Stimulated activated CD8-positive, alpha-beta memory T cell treated with anti-CD3 and anti-CD28 coated beads, Interleukin-15, amount 100 ng/mL, for 1 hour (primary cell): ENCODE results near the gene CC2D1A.
"Not testable (repeated sequence)": the region's sequence is repeated elsewhere in the genome, so short reads cannot be mapped to it uniquely, and the experiment has no call there.

Source experiments
- DNase-seq: peaks from one replicate; pipeline ENCODE4 v3.0.0-alpha.2; 2020; ENCODE audit warnings: low read depth

Gene CC2D1A

DNA sequence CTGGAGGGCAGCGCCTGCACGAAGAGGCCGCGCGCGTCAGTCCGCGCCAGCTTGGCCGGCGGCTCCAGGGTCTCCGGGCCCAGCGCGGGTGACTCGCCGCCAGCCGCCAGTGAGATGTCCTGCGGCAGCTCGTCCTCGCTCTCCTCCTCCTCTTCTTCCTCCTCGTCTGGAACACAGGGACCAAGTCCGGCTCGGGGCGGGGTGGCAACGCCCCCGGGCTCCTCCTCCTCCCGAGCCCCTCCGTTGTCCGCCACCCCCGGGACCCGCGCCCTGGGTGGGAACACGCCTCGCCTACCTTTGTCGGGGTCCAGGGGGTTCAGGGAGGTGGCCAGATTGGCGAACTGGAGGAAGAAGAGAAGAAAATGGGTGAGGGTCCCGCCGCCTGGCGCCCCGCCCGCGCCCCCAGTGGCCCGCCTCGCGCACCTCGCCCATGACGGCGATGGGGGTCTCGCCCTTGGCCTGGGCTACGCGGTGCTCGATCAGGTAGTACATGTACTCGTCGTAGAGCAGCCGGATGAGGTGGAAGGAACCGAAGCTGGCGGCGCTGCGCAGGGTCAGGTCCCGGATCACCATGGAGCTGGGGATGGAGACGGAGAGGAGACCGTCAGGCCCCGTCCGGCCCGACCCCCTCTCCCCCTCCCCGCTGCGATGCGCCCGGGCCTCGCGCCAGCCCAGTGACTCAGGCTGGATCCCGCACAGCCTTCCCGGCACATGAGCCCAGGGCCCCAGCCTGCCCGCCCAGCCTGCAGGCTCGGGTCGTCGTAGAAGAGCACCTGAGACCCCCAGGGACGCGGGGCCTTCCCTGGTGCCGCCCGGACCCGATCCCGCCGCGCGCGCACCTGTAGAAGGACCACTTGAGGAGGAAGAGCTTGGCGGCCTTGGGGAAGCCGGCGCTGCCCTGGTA, 57.0 kb downstream of the CC2D1A start:
- no peak for DNase-seq

DNA sequence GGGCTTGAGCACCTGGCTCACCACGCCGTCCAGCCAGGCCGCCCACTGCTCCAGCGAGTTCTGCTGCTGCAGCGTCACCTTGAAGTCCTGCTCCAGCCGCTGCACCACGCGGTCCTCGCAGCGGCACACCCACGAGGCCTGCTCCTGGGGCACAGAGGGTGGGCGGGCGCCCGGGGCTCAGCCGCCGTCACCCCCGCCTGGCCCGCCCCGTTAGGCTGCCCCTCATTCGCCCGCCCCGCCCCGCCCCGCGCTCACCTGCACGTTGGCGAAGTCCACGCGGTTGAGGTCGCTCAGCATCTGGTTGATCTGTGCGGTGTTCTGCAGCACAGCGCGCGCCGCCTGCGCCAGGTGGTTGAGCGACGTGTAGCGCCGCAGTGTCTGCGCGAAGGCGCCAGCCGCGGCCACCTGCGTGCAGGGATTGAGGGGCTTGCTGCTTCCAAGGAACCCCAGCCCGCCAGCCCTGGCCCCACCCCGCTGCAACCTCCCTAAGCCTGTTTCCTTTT, 57.7 kb downstream of the CC2D1A start:
- DNase-seq = no peak

DNA sequence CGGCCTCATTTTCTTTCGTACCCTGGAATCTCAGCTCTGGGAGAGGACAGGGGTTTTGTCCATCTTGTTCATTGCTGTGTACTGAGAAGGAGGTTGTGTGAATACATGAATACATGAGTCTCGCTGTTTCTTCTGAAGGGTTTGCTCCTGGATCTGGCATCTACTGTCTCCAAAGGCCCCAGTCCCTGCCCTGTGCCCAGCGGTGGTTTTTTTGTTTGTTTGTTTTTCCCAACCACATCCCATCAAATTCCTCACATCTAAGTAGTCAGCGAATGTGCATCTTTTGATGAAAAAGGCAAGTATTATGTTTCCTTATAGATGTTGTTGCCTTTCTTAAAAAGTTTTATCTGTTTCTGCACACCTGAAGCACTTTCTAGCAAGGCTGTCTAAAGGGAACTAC, 58.8 kb downstream of the CC2D1A start:
- no peak for DNase-seq

DNA sequence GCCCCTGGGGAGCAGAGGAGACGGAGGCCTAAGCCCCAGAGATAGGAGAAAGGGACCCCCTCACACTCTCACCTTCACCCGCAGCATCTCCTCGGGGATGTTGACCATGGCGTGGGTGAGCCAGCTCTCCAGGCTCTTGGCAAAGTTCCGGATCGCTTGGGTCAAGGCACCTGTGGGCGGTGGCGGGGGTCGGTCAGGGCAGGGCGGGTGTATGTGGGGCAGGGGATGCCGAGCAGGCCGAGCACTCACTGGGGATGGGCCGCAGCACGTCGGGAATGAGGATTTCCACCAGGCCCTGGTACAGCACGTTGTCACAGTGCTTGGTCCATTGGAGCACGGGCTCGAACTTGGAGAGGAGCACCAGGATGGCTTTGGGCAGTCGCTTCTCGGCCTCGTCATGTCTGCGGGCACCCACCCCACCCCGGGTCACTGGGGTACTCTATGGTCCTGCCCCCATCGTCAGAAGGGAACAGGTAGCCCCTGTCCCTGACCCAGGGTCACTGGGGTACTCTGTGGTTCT, 59.4 kb downstream of the CC2D1A start:
- DNase-seq = no peak

DNA sequence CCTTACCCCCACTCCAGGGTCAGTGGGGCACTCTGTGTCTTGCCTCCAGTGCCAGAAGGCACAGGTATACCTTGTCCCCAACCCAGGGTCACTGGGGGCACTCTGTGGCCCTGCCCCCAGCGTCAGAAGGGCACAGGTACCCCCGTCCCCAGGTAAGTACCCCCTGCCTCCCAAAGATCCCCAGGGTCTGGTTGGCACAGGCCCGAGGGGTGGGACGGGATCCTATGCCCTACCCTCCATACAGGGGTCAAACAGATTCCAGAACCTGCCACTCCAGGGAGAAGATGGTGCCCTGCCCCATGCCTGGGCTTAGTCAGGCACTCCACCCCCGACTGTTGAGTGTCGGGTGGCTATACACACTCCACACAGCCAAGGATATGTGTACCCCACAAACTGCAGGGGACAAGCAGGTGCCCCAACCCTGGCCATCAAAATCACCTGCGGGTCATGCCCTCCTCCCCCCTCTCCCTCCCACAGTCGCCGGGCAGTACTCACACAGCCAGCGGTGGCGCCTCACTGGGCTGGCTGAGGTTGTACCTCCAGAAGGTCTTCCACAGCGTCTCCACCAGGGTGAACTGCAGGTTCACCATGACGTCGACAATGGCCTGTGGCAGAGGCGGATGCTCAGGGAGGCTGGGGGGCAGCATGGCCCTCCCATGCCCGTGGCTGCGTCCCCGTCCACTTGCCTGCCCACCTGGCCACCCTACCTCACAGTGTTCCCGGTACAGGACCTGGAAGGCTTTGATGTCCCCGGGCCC, 60.1 kb downstream of the CC2D1A start:
- DNase-seq = no peak

DNA sequence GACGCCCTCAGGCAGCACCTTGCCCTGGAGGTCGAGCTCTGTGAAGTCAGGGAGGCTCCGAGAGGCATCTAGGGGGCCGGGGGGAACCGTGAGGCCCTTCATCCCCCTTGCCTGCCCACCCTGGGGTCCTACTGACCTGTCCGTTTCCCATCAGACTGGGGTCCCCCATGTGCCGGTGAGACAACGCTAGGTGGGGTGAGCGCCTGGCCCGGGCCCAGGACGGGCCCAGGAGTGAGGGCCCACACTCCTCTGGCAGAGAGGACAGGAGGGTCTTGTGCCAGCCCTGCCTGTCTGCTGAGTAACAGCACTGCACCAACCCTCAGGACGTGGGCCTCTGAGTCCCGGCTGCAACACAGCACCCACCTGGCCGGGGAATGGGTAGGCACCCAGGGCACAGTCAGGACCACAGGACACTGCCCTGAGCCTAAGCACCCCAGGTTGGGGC, 60.7 kb downstream of the CC2D1A start:
- no peak for DNase-seq

DNA sequence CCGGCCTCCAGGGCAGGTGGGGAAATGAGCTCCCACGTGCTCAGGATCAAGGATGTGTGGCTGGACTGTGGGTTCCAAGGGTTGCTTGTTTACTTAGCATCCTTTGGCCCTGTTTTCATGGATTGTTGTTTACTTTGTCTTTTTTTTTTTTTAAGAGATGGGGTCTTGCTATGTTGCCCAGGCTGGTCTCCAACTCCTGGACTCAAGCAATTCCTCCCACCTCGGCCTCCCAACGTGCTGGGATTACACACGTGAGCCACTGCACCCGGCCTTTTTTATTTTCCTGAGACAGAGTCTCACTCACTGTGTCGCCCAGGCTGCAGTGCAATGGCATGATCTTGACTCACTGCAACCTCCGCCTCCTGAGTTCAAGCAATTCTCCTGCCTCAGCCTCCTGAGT, 61.2 kb downstream of the CC2D1A start:
- not testable (repeated sequence) for DNase-seq

DNA sequence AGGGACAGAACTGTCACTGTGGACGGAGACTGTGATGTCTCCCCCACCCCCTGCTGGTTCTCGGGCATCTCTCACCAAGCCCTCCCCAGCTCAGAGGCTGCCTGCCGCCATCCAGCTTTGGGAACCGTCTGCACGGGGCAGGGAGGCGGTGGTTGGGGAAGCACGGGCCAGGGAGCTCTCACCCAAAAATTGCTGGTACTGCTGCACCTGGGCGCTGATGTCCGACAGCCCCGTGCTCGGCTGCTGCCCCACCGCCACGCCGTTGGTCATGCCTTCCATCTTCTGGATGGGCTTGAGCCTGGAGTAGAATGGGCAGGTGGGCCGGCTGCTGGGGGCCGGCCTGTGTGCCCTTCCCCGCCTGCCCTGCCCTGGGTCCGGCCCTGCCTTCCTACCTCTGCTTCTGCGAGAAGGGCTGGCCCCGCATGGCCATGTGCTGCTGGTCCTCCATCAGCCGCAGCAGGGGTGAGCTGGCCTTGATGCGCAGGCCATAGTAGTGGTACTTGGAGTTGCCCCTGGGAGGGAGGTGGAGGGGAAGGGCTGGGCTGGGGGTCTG, 62.5 kb downstream of the CC2D1A start:
- DNase-seq = no peak

DNA sequence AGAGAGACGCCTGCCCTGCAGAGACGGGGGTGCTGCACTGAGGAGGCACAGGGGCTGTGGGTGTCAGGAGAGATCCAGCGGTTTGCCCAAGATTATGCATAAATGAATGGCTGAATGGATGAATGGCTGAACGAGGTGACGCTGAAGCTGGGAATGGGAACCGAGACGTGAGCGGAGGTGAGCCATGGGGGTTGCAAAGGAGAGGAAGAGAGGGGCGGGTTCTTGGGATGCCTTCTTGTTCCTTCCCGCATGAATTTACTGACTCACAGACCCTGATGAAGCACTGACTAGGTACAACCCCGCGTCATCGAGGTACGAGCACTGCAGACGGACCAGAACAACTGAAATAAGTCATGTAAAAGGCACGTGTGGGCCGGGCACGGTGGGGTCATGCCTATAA, 63.0 kb downstream of the CC2D1A start:
- DNase-seq = no peak

DNA sequence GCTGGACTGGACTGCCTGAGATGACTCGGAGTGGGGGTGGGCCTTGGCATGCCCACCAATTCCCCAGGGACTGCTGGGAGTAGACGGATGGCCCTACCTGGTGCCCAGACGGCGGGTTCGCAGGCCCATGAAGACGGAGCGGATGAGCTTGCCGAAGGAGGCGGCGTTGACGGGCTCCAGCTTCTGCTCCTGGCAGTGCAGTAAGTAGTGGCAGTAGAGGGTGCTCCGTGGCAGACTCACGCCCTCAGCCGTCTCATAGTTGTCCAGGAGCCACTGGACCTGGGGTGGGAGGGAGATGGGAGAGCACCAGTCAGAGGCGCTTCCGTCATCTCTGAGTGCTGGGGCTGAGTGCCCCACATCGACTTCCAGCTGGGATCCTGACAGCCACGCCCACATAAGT, 63.9 kb downstream of the CC2D1A start:
- DNase-seq = no peak

DNA sequence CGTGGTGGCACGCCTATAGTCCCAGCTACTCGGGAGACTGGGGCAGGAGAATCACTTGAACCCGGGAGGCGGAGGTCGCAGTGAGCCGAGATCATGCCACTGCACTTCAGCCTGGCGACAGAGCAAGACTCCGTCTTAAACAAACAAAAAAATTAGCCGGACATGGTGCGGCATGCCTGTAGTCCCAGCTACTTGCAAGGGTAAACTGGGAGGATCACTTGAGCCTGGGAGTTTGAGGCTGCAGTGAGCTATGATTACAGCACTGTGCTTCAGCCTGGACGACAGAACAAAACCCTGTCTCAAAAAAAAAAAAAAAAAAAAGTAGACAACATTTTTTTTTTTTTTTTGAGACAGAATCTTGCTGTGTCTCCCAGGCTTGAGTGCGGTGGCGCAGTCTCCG, 65.9 kb downstream of the CC2D1A start:
- not testable (repeated sequence) for DNase-seq

DNA sequence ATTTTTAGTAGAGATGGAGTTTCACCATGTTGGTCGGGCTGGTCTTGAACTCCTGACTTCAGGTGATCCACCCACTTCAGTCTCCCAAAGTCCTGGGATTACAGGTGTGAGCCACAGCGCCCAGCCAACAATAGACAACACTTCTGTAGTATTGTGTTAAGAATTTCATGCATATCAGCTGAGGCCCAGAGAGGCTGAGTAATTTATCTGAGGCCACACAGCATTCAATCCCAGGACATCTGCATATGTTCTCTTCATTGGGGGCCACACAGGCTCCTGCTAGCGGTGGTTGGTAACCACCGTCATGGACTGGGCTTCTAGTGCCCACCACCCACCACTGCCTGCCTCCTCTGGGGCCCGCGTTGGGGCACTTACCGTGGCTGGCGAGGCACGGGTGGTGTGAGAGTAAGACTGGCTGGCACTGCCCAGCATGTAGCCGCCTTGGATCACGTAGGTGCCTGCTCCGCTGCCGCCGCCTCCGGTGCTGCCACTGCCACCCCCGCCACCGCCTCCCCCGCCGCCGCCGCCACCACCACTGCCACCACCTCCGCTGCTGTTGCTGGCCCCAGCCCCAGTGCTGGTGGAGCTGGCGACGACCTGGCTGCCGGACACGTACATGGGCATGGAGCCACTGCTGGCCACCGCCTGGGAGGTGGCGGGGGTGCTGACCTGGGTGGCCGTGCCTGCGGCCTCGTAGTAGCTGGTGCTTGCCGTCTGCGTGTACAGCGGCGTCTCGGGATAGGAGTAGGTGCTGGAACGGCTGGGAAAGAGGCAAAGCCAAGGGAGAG, 66.6 kb downstream of the CC2D1A start:
- DNase-seq = no peak

DNA sequence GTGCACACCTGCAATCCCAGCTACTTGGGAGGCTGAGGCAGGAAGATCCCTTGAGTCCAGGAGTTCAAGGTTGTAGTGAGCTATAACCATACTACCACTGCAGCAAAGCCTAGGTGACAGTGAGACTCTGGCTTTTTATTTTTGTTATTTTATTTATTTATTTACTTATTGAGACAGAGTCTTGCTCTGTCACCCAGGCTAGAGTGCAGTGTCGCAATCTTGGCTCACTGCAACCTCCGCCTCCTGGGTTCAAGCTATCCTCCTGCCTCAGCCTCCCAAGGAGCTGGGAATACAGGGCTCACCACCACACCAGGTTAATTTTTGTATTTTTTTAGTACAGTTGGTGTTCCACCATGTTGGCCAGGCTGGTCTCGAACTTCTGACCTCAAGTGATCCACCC, 67.5 kb downstream of the CC2D1A start:
- DNase-seq = not testable (repeated sequence)

DNA sequence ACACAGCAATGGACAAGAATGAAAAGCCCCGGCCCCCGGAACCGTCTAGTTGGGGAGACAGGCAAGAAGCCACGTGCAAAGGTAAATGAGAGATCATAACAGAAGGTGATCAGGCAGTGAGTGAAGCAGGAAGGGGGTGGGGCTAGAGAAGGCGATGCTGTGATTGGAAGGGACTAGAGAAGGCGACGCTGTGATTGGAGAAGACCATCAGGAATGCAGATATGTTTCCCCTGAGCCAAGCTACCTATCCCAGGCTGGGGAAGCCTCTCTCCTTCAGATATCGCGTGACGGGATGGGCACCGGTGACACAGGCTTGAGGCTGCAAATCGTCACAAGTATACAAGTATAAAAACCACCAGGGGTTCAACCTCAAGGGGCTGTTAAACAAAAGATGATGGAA, 68.1 kb downstream of the CC2D1A start:
- DNase-seq = no peak

DNA sequence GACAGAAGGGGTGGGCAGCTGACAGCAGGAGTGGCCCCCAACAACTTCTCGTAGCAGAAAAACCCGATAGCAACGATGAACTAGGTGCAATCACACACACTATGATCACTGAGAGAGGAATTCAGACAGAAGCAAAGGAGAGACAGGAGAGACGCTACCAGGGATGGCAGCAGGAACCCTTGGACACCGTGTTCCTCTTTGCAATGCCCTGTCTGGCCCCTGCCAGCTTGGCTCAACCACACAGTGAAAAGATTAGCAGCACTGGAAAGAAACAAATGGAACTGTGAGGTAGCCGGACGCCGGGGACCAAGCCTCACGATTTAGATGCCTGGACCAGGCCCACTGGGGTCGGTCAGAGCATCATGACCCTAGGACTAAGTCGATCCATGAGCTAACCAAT, 69.9 kb downstream of the CC2D1A start:
- DNase-seq = no peak

DNA sequence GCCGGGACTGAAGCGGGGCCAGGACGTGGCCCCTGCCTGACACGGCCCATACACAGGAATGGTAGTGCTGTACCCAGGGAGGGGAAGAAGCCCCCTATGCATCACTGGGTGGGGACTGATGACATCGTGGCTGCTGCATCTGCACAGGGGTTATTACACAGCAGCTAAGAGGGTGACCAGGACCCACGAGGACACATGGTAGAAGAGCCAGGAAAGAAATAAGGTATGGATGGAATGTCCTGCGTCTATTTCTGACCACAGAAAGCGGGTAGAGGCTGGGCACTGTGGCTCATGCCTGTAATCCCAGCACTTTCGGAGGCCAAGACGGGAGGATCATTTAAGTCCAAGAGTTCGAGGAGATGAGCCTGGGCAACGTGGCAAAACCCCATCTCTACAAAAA, 70.4 kb downstream of the CC2D1A start:
- no peak for DNase-seq

DNA sequence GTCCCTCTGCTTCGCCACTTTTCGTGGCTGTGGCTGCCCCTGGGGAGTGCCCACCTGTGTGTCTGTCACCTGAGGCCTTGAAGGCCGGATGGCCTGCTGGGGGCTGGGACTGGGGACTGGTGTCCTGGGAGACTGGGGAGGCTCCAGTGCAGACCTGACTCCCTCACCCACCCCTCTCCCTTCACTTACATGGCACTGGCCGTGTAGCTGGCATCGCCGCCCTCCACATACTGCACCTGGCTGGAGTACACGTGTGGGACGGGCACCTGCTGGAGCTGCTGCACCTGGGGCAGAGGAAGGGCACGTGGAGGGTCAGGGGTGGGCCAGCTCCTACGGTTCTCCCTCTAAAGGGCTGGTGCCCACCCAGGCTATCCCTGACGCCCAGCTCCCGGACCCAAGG, 71.8 kb downstream of the CC2D1A start:
- DNase-seq = no peak

DNA sequence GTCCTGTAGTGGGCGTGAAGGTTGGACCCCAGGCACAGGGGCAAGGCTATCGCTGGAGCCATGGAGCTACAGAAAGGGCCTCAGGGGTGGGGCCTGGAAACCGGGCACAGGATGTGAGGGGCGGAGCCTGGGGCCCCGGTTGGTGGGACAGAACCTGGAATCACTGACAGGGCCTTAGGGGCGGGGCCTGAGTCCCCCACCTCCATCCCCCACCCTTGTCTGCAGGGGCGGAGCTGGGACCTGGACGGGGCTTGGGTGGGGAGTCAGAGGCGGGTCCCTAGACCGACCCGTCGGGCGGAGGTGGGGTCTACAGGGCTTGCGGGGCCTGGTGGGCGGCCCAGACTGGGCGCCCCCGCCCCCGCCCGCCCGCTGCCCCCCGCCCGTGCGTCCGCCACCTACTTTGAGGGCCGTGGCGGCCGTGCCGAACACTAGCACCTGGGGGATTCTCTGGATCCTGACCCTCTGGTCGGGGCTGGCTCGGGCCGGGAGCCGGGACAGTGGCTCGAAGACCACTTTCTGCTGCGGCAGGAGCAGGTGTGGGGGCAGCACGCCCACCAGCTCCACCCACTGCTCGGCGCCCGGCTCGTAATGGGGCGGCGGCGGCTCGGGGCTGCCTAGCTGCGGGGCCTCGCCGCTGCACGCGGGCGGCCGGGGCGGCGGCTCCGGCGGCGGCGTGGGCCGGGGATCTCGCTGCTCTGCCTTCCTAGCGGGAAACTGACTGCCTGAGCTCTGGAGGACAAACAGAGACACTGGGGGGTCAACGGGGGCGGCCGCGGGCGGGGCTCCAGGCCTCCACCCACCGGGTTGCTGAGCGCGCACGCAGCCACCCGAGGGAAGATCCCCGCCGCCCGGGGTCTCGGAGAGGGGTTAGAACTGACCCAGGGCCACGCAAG, 72.6 kb downstream of the CC2D1A start:
- no peak for DNase-seq

DNA sequence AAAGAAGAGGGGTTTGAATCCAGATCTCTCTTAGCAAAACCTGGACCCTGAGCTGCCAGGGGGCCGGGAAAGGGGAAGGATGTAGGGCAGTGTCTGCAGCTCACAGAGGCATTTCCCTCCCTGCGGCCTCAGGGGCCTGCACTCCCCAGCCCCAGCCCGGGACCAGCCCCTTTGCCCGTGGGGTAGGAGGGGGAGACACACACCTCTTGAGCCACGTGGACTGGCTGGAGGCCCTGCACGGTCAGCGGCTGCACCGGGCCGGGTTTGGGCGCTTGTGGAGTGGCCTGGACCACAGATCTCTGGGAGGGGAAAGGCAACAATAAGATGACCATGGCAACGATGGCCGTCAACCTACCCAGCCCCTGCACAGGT, 73.2 kb downstream of the CC2D1A start:
- no peak for DNase-seq

DNA sequence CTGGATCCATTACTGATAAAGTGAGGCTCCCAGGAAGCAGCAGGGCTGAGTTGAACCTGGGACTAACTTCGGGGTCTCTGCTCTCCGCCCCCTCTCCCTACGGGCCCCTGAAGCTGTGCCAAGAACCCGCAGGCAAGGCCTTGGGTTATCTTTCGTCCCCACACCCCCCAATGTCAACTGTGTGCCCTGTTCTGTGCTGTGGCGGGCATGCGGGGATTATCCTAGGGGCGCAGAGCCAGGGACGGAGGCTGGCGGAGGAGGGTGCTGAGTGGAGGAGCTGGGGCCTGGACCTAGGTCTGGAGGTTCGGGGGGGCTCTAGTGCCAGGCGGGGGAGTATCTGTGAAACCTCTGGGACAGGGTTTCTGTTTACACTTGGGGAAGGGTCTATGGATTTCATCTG, 73.7 kb downstream of the CC2D1A start:
- DNase-seq = no peak

DNA sequence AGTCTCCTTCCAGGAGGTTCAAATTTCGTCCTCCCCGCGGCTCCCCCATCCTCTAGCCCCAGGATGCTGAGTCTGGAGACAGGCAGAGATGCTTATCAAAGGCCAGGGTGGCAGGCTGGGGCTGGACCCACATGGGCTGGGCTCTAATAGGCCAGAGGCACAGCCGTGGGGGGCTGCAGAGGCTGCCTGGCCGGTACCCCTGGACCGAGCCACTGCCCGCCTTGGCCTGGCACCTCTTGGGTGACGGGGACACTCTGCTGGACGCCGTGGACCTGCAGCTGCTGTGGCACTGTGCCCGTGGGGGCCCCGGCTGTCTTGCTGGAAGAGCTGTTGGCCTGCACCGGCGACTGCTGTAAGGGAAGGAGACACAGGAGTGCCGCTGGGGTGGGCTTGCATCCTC, 74.3 kb downstream of the CC2D1A start:
- no peak for DNase-seq
